Breast epithelium (tissue), 4 donors: ENCODE data around the gene STK31. TPM values are rescaled to one million over a fixed set of nuclear protein-coding genes. Genes with fewer than 3 reads are reported as not detected.
"Not testable (repeated sequence)": the region's sequence is repeated elsewhere in the genome, so short reads cannot be mapped to it uniquely, and the experiment has no call there.

Source experiments
- DNase-seq, 2 donors: peaks; one replicate each; pipeline ENCODE4 v3.0.0-alpha.2; 2019; ENCODE audit warnings: low spot score in 2 of 2
- H3K27ac ChIP-seq, 2 donors: fragments of 200-600 bp; sonication (generic) in 1 of 2; one replicate each; pipeline ENCODE4 v1.5.1; 2016 to 2019; ENCODE audit warnings: mild to moderate bottlenecking in 1 of 2
- H3K27me3 ChIP-seq, 2 donors: fragments of 200-600 bp; sonication (generic) in 1 of 2; one replicate each; pipeline versions ENCODE4 v1.5.1 to v1.6.0; 2017 to 2019; ENCODE audit warnings: control low read depth in 1 of 2, mild to moderate bottlenecking in 1 of 2
- H3K36me3 ChIP-seq: fragments of 200-600 bp; one replicate; pipeline ENCODE4 v1.5.1; 2019
- H3K4me1 ChIP-seq, 2 donors: fragments of 200-600 bp; sonication (generic); one replicate each; pipeline ENCODE4 v1.5.1; 2016 to 2019; ENCODE audit warnings: control low read depth in 1 of 2
- H3K4me3 ChIP-seq, 3 donors: fragments of 200-600 bp; sonication (generic); 1 replicate in 2 of 3; 2 replicates in 1 of 3; pipeline ENCODE4 v1.5.1; 2016 to 2019; ENCODE audit warnings: mild to moderate bottlenecking in 3 of 3, moderate library complexity in 2 of 3
- H3K9me3 ChIP-seq, 2 donors: fragments of 200-600 bp; sonication (generic) in 1 of 2; one replicate each; pipeline ENCODE4 v1.5.1; 2016 to 2019; ENCODE audit warnings: control low read depth in 1 of 2
- CTCF ChIP-seq, 3 donors: fragments of 450-650 bp; IDR thresholded peaks; one replicate each; pipeline ENCODE4 v1.5.1; 2016 to 2017; ENCODE audit warnings: antibody characterized with exemption in 3 of 3, mild to moderate bottlenecking in 3 of 3, moderate library complexity in 3 of 3
- POLR2A ChIP-seq: fragments of 450-650 bp; IDR thresholded peaks from one replicate; pipeline ENCODE4 v1.6.1; 2016; ENCODE audit warnings: antibody characterized with exemption, mild to moderate bottlenecking, moderate library complexity
- POLR2AphosphoS5 ChIP-seq, 3 donors: sonication (generic); formaldehyde crosslinking; IDR thresholded peaks; one replicate each; pipeline ENCODE4 v1.6.1; 2017; ENCODE audit warnings: antibody characterized with exemption in 3 of 3
- intact Hi-C: fragments of 100-400 bp; cut with DNase I; formaldehyde crosslinking; loops from one replicate; pipeline ENCODE4 v1.15.1; 2023; ENCODE audit warnings: low total_unique reads
- total RNA-seq, 3 donors: library from RNA; depleted of rRNA; stranded (reverse); fragments of >200 nt; gene quantifications; one replicate each; pipeline ENCODE4 v1.1.0, GENCODE V29; 2016

STK31 gene
- total RNA-seq, 3 donors from 2014 or later: 0.64 to 1.3 (median 1.2) TPM

- Histone ChIP-seq H3K36me3 (no peaks in the 10 kb centered on the region), H3K9me3 (peaks cover 0 to 38% of the 10 kb centered on the region in 2 donors), H3K27me3 (no peaks in the 10 kb centered on the region), H3K27ac (no peak overlapping the region), H3K4me3 (no peak overlapping the region), H3K4me1 (no peaks in the 10 kb centered on the region)
- DNase-seq: no peak
- TF ChIP-seq CTCF (IDR thresholded peaks at IDR 0.05) (no peak), POLR2A (no peak), POLR2AphosphoS5 (IDR thresholded peaks at IDR 0.05) (no peak)
- intact Hi-C loops: no loop called here
Observed at GRCh38 chr7:23852988-23853387, 143.0 kb downstream of the STK31 start.

- H3K4me3 ChIP-seq: no peak overlapping the region
- intact Hi-C loops: no loop called here
Observed at GRCh38 chr7:23863209-23863787, 153.3 kb downstream of the STK31 start.

GRCh38 chr7:23864973-23865372, 155.0 kb downstream of the STK31 start:
- H3K4me3 ChIP-seq: no peak overlapping the region
- no peaks in the 10 kb centered on the region for H3K4me1 ChIP-seq
- no peaks in the 10 kb centered on the region for H3K27me3 ChIP-seq
- no peaks in the 10 kb centered on the region for H3K36me3 ChIP-seq
- no peak for TF ChIP-seq POLR2A
- no peak for TF ChIP-seq CTCF (IDR thresholded peaks at IDR 0.05)
- TF ChIP-seq POLR2AphosphoS5 (IDR thresholded peaks at IDR 0.05): no peak
- intact Hi-C loops: no loop called here
- DNase-seq: no peak
- H3K9me3 ChIP-seq: no peaks in the 10 kb centered on the region
- no peak overlapping the region for H3K27ac ChIP-seq

More at GRCh38 chr7:23863209-23863787, 153.3 kb downstream of the STK31 start:
- no peaks in the 10 kb centered on the region for H3K9me3 ChIP-seq
- H3K27me3 ChIP-seq: no peaks in the 10 kb centered on the region
- no peak overlapping the region for H3K27ac ChIP-seq
- H3K36me3 ChIP-seq: no peaks in the 10 kb centered on the region
- no peaks in the 10 kb centered on the region for H3K4me1 ChIP-seq
- TF ChIP-seq POLR2AphosphoS5 (IDR thresholded peaks at IDR 0.05) (no peak), CTCF (IDR thresholded peaks at IDR 0.05) (peak in 2 of 3 donors; percentile 40 to 41)
- no peak for DNase-seq

GRCh38 chr7:23873306-23873705, 163.3 kb downstream of the STK31 start:
- Histone ChIP-seq H3K36me3 (no peaks in the 10 kb centered on the region), H3K4me3 (no peak overlapping the region), H3K27me3 (no peaks in the 10 kb centered on the region), H3K9me3 (no peaks in the 10 kb centered on the region), H3K4me1 (no peaks in the 10 kb centered on the region), H3K27ac (no peak overlapping the region)
- no peak for DNase-seq
- no peak for TF ChIP-seq CTCF (IDR thresholded peaks at IDR 0.05)
- TF ChIP-seq POLR2A: no peak
- TF ChIP-seq POLR2AphosphoS5 (IDR thresholded peaks at IDR 0.05): no peak
- intact Hi-C loops: no loop called here

- H3K27ac ChIP-seq, H3K36me3 ChIP-seq, DNase-seq, H3K27me3 ChIP-seq, H3K4me3 ChIP-seq, H3K9me3 ChIP-seq, intact Hi-C loops, H3K4me1 ChIP-seq: not testable (repeated sequence)
Observed at GRCh38 chr7:23876526-23876925, 166.5 kb downstream of the STK31 start.

Other genes starting within 250 kb of the STK31 start
- gene IGF2BP3, start 239.7 kb upstream of the STK31 start, total RNA-seq: 1 to 10 TPM in 1 of 3 donors, under 1 TPM in 1, not detected in 1; 0.59 to 3.5 TPM
- gene TRA2A, start 178.2 kb upstream of the STK31 start, total RNA-seq: 10 to 100 TPM; 40.3 to 72.9 (median 46.2) TPM
- 10 to 100 TPM; 18.7 to 35.4 (median 24.6) TPM for gene CCDC126, start 112.8 kb upstream of the STK31 start, total RNA-seq
- 10 to 100 TPM; 12.2 to 18.1 (median 13.1) TPM for gene FAM221A, start 30.0 kb upstream of the STK31 start, total RNA-seq